ENCODE data around the gene EQTN.

GRCh38 chr9:27280249-27280648, 16.7 kb downstream of the EQTN start:
- TF ChIP-seq CTCF (IDR thresholded peaks at IDR 0.05) (no peak), EP300 (IDR thresholded peaks at IDR 0.05) (no peak), POLR2A (IDR thresholded peaks at IDR 0.05) (no peak)

Data from ovary (tissue), 3 donors.